CD1c-positive myeloid dendritic cell (primary cell): ENCODE measurements around the gene DET1.
A peak's percentile ranks its signal among the peaks of the same experiment; 100 is the strongest.
"Not testable (repeated sequence)": the region's sequence is repeated elsewhere in the genome, so short reads cannot be mapped to it uniquely, and the experiment has no call there.

Experiments used
- DNase-seq: peaks from one replicate; pipeline ENCODE4 v3.0.0-alpha.2; 2016; ENCODE audit errors: extremely low spot score

DET1 gene

DNA sequence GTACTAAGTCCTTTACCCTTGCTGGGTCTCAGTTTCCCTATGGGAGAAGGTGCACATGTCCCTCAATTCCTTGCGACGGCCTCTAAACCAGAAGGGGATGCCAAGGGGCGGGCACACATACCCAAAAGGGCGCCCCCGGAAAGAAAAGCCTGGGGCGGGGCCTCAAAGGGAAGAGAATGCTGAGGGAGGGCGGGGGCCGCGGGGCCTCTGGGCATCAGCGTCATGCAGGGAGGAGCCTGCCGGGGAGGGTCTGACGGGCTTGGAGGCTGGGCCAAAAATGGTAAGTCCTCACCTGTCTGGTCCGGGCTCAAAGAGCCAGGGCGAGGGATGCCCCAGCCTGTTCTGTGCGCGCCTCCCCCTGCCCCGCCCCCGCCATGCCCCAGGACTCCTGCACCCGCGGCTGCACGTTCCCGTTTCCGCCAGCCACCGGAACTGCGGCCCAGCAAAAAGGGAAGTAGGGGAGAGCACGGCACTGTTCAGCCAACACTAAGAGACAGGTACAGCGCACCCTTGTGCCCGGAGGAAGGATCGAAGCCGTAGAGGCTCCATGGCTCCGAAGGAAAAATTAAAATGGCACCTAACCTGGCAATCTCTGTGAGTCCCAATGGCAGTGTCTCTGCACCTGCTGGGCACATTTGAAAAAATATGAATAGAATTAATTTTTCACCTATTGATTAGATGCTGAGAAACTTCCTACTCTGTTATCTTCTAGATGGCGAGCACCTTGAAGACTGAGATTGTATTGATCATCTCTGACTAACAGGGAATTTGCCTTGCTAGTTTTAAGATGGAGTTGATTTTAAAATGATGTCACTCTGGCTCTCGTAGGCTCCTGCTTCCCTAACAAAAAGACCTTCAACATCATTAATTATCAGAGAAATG is at the start of gene DET1:
Gene DET1 (minus strand): TSS at position 434 of the 882 bp plus-strand sequence. CDS start 14,976 bp downstream, outside the sequence.
- DNase-seq = peak; percentile 95

DNA sequence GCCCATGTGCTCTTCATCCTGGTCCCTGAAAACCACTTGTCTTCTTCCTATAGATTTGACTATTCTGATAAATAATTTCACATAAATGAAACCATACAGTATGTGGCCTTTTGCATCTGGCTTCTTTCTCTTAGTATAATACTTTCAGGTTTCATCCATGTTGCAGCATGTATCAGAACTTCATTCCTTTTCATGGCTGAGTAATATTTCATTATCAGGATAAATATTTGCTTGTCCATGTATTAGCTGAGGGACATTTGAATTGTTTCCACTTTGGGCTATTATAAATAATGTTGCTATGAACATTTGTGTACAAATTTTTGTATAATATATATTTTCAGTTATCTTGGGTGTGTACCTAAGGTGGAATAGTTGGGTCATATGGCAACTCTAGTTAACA is 44.9 kb upstream of the DET1 start:
- no peak for DNase-seq

DNA sequence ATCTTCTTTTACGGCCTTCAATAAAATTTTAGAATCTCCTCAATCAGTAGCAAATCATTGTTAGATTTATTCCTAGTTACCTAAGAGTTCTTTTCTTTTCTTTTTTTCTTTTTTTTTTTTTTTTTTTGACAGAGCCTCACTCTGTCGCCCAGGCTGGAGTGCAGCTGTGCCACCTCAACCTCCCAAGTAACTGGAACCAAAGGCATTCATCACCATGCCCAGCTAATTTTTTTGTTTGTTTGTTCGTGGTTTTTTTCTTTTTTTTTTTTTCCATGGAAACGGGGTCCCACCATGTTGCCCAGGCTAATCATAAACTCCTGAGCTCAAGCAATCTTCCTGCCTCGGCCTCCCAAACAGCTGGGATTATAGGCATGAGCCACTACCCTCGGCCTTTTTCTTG is 44.3 kb upstream of the DET1 start:
- no peak for DNase-seq

DNA sequence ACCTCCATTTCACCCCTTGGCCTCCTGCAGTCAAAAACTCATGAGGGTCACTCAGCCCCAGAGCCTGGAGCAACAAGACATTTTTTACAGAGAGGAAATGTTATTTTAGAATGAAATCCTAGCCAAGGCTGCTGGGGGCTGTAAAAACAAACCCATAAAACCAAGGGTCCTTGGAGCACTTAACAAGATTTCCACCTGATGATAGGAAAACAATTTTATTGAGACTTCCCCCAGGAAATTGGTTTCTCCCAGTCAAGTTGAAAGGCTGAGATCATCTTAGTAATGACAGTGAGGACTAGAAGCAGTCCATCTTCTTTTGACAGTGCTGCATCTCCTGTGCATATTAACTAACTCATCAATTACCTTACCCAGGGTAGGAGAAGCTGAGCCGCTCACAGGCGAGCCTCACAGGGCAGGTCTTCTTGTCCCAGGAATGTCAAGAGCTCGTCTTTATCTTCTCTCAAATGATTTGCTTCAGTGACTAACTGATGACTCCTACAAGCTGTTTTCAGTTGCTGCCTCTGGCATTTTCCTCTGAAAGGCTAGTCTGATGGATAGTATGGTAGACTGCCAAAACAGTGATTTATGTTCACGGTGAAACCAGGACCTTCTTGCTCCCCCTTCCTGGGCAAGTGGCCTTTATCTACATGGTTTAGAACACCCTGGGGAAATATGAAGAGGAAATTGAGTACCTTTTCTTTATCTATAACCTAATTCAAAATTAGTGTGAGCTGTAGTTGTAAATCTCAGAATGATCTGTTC is 40.1 kb upstream of the DET1 start:
- DNase-seq = no peak

DNA sequence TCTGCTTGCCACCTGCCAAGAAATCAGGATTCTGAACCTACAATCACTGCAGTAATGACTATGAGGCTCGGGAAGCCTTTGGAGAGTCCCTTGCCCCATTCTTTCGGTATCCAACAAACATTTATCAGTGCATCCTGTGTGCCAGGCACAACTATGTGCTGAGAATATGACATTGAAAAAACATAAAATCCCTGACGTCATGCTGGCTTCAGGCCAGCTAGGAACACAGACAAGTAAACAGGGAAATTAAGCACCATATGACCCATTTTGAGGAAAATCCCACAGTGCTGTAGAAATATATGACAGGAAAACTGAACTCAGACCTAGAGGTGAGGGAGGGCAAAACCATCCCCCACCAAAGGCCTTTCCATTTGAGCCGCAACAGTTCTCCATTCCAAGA is 34.1 kb upstream of the DET1 start:
- no peak for DNase-seq

DNA sequence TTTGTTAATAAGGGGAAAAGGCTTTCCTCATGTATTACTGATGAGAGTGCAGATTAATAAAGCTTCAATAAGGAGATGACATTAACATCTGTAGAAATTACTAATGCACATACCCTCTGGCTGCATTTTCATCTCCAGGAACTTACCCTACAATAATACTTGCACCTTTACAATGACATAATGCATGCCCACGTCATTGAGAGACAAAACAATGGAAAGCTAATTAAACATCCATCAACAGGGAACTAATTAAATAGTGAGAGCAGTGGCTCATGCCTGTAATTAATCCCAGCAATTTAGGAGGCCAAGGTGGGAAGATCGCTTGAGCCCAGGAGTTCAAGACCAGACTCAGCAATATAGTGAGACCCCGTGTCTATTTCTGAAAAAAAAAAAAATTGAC is 32.8 kb upstream of the DET1 start:
- no peak for DNase-seq

DNA sequence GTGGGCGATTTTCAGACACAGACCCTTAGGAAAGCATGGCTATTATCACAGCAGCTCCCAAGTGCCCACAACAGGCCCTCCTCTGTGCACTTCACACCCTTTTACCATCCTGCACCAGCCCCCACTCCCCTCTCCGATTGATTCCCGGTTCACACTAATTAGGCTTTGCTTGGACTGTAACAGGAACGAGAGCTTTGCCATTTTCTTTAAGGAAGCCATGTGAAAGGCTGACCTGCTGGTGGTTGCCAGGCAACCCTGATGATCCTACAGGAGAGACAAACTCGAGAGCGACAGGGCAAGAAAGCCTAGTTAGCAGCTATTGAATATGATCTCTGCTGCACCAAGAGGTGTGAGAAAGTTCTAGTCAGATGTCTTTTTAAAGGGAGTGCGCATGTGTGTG is 28.2 kb upstream of the DET1 start:
- no peak for DNase-seq

DNA sequence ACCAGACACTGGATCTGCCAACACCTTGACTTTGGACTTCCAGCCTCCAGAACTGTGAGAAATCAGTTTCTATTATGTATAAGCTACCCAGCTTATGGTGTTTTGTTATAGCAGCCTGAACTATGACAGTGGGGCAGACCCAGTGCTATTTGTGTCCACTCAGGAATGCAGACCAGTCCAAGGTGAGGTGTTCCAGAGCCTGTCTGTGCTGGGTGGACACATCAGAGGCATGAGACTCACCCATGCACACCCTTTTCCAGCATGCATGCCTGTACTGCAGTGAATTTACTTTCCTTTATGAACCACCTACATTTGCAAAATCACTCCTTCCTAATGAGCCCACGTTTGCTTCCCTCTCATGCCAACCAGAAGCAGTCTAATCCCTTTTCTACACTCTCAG is 27.6 kb upstream of the DET1 start:
- no peak for DNase-seq

DNA sequence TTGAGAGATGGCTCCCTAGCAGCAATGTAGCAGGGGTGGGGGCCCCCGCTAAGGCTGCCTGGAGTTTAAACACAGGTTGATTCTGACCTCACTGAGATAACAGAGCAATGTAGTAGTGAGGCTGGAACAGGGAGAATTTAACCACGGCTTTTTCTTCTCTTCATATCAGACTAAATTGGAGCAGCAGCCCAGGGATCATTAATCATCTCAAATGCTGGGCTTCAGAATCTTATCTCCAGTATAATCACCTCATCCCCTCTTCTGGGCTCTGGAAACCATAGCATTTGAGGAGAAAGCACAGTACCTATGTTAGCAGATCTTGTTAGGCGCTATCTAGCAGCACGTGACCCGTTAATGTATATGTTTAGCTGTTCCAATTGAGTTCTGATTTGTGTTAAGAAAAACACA is 25.4 kb upstream of the DET1 start:
- DNase-seq = no peak

DNA sequence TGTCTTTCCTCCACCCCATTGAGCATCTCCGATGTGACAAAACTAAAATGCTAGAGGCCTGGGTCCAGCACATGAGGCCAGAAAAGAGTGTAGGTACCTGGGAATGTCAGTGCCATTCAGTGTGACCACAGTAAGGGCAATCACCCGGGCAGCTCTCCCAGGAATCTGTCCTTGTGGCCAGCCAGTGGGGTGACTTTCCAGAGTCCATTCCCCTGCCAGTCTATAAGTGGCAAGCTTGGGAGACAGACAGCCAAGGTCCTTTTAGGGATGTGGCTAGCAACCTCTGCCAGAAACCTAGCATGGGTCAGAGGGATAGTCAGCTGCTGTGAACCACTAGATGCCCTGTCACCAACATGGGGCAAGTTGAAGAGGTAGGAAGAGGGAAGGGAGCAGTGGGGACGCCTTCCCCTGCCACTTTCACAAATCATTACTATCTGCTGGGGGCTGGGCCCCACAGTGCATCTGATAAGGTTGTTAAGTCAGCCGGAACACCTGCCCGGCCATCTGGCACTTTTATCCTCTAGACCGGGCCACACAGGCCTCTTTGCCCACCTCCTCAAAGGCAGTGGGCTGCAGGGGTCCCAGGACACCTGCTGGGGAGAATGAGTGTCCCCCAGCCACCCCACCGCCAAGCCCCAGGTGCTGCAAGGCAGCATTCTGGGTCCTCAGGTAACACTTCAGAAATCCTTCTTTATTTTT is 24.8 kb upstream of the DET1 start:
- DNase-seq = no peak

DNA sequence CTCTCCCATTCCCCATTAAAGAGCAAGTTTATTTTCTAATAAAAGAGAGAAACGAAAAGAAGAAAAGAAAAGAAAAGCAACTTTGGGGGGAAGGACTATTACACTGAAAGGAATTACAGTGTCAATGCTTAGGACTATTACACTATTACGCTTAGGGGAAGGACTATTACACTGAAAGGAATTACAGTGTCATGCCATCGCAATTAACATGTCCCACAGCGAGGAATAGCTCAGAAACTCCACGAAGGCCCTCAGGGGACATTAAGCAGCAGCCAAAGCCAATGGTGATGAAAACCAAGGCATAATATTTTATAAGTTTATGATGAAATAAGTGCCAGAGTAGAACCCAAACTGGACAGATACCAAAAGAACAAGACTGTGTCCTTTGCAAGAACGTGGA is 22.1 kb upstream of the DET1 start:
- DNase-seq = no peak

DNA sequence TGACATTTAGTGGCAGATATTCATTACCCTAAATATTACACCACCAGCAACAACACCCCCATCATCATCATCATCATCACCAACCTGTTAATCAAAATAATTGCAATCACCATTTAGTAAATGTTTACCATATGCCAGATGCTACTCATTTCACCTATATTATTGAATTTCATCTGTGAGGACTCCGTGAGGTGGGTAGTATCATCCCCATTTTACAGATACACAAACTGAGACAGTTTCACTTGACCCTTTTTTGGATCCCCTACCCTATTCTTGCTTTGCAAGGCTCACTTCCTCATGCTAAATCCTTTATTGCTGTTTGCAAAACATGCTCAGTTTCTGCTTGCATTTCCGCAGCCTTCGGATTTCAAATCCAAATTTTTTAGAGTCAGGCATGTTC is 18.3 kb upstream of the DET1 start:
- DNase-seq = no peak

DNA sequence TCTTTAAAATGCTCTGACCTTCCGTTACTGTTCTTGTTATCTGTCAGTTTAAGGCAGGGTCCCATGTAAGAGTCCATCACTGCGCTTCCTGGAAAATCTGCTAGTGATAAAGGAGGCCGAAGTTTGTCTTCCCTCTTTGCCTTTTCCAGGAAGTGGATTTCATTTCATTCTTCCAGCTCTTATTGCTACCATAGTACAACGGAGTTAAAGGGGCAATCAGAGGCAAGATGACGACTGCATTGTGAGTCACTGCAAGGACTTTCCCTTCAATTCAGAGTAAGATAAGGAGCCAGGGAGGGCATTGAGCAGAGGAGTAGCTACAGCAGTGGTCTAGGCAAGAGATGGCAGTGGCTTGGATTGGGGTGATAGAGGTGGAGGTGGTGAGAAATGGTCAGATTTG is 17.2 kb upstream of the DET1 start:
- DNase-seq = no peak

DNA sequence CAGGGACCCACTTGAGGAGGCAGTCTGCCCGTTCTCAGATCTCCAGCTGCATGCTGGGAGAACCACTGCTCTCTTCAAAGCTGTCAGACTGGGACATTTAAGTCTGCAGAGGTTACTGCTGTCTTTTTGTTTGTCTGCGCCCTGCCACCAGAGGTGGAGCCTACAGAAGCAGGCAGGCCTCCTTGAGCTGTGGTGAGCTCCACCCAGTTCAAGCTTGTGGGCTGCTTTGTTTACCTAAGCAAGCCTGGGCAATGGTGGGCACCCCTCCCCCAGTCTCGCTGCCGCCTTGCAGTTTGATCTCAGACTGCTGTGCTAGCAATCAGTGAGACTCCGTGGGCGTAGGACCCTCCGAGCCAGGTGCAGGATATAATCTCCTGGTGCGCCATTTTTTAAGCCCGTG is 13.1 kb upstream of the DET1 start:
- DNase-seq = not testable (repeated sequence)

DNA sequence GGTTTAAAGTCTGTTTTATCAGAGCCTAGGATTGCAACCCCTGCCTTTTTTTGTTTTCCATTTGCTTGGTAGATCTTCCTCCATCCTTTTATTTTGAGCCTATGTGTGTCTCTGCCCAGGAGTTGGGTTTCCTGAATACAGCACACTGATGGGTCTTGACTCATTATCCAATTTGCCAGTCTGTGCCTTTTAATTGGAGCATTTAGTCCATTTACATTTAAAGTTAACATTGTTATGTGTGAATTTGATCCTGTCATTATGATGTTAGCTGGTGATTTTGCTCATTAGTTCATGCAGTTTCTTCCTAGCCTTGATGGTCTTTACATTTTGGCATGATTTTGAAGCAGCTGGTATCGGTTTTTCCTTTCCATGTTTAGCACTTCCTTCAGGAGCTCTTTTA is 11.5 kb upstream of the DET1 start:
- DNase-seq = not testable (repeated sequence)

DNA sequence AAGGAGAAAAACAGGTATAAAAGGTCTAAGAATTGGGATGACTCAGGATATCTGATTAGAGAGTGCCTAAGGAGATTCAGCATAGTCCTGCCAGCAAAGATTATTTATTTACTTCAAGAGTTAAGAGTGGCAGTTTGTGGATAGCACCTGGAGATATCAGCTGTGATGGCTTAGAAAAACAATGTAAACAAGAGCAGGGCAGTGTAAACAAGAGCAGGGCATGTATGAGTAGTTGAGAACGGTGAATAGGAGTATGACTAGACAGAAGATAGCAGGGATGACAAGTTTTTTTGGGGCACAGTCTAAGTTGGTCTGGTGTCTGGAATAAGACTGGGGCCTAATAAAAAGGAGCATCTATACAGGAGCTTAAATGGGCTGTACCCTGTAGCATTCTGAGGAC is 1.5 kb upstream of the DET1 start:
- not testable (repeated sequence) for DNase-seq

DNA sequence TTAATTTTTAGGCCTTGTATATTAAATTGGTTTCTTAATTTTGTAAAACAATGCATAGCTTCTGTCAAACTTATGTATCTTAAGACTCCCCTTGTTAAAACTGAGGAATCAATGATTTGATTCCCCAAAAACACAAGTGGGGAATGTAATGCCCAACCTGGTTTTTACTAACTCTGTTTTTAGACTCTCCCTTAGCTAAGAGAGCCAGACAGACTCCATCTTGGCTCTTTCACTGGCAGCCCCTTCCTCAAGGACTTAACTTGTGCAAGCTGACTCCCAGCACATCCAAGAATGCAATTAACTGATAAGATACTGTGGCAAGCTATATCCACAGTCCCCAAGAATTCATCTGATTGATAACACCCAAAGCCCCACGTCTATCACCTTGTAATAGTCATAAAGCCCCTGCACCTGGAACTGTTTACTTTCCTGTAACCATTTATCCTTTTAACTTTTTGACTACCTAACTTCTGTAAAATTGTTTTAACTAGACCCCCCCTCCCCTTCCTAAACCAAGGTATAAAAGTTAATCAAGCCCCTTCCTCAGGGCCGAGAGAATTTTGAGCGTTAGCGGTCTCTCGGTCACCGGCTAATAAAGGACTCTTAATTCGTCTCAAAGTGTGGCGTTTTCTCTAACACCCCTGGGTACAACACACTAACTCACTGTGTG is 768 bp downstream of the DET1 start:
- not testable (repeated sequence) for DNase-seq

DNA sequence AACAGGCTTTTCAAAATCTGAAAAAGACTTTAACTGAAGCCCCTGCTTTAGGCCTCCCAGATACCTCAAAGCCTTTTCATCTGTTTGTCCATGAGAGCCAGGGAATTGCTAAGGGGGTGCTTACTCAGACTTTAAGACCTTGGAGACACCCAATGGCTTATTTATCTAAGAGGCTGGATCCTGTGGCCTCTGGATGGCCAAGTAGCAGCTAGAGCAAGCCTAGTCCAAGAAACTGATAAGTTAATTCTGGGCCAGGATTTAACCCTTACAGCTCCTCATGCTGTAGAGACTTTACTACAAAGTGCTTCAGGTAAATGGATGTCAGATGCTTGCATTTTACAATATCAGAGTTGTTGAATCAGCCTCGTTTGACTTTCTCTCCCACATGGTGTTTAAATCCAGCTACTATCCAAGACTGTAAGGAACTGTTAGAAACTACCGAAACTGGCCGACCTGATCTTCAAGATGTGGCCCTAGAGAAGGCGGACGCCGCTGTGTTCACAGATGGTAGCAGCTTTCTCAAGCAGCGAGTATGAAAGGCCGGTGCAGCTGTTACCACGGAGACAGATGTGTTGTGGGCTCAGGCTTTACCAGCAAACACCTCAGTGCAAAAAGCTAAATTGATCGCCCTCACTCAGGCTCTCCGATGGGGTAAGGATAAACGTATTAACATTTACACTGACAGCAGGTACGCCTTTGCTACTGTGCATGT is 3.3 kb downstream of the DET1 start:
- DNase-seq = no peak

DNA sequence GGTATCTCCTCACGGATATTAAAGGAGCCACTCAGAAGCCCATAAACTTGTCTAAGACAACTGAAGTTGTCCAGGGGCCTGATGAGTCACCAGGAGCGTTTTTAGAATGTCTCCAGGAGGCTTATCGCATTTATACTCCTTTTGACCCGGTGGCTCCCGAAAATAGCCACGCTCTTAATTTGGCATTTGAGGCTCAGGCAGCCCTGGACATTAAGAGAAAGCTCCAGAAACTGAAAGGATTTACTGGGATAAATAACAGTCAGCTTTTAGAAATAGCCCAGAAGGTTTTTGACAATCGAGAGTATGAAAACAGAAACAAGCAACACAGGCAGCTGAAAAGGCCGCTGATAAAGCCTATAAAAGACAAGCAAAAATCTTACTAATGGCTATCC is 4.1 kb downstream of the DET1 start:
- DNase-seq = no peak

DNA sequence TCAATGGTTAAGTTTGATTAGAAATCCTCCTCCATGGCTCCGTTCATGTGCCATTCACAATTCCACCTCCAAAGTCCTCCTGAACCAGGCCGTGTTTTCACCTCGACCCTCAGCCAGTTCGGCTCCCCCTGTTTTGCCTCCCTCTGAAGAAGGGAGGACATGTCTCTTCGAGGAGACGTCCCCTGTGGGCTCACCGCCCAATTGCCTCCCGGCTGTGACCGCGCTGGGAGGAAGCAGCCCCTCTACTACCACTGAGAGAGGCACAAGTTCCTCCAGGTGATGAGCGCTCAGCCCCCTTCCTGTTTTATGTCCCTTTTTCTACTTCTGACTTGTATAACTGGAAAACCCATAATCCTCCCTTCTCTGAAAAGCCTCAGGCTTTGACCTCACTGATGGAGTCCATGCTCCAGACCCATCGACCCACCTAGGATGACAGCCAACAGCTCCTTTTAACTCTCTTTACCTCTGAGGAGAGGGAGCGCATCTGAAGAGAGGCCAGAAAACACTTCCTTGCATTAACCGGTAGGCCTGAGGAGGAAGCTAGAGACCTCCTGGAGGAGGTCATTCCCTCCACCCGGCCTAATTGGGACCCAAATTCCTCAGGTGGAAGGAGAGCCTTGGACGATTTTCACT is 4.7 kb downstream of the DET1 start:
- DNase-seq = no peak

DNA sequence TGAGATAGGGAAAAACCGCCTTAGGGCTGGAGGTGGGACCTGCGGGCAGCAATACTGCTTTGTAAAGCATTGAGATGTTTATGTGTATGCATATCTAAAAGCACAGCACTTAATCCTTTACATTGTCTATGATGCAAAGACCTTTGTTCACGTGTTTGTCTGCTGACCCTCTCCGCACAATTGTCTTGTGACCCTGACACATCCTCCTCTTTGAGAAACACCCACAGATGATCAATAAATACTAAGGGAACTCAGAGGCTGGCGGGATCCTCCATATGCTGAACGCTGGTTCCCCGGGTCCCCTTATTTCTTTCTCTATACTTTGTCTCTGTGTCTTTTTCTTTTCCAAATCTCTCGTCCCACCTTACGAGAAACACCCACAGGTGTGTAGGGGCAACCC is 5.4 kb downstream of the DET1 start:
- DNase-seq = not testable (repeated sequence)
